GM21367 (cell line): ENCODE measurements around the gene NHERF1.

Source experiments
- ATAC-seq: cut with Tn5 transposase; IDR thresholded peaks from one replicate; pipeline ENCODE4 v1.9.1; 2021; ENCODE audit not compliant: unreplicated experiment

The NHERF1 gene

GRCh38 chr17:74807441-74807840 lies 59.0 kb downstream of the NHERF1 start:
- no peak for ATAC-seq

GRCh38 chr17:74807925-74808324 lies 59.5 kb downstream of the NHERF1 start:
- no peak for ATAC-seq

GRCh38 chr17:74808714-74809430 lies 60.4 kb downstream of the NHERF1 start:
- no peak for ATAC-seq

- ATAC-seq: no peak
Observed at GRCh38 chr17:74810699-74811485, 62.5 kb downstream of the NHERF1 start.

GRCh38 chr17:74812109-74813009 lies 63.9 kb downstream of the NHERF1 start:
- ATAC-seq: no peak

GRCh38 chr17:74814453-74814852 lies 66.0 kb downstream of the NHERF1 start:
- no peak for ATAC-seq

- no peak for ATAC-seq
Observed at GRCh38 chr17:74815067-74815466, 66.6 kb downstream of the NHERF1 start.

GRCh38 chr17:74815550-74816370 lies 67.3 kb downstream of the NHERF1 start:
- no peak for ATAC-seq

GRCh38 chr17:74816905-74817620 lies 68.6 kb downstream of the NHERF1 start:
- no peak for ATAC-seq

GRCh38 chr17:74818291-74818938 lies 70.0 kb downstream of the NHERF1 start:
- ATAC-seq: no peak
